Endothelial cell of umbilical vein (primary cell): ENCODE data around the gene CTIF. TPM values are rescaled to one million over a fixed set of nuclear protein-coding genes. Genes with fewer than 3 reads are reported as not detected.
A peak's percentile ranks its signal among the peaks of the same experiment; 100 is the strongest.

Source experiments
- BruUV-seq: library from RNA; stranded (reverse); fragments of 400-500 nt; replicated peaks from 2 replicates; lab custom pipeline; 2021; lab: Mats Ljungman, UMichigan
- CTCF ChIA-PET: fragments of 300-600, 350-600 bp; sonication (Branson Sonifier 250); formaldehyde crosslinking; loops from one replicate; lab custom pipeline; 2021; ENCODE audit warnings: antibody characterized with exemption, inconsistent platforms; lab: Charles Lee
- POLR2A ChIA-PET: fragments of 300-600, 350-600 bp; sonication (Branson Sonifier 250); formaldehyde crosslinking; loops from one replicate; lab custom pipeline; 2021; ENCODE audit warnings: antibody characterized with exemption, inconsistent platforms; lab: Charles Lee
- DNase-seq: peaks from one replicate; pipeline ENCODE4 v3.0.0-alpha.2; 2011; ENCODE audit warnings: low read depth, low spot score
- FAIRE-seq: peaks from 2 replicates; lab custom pipeline; 2011; peaks lifted over from hg19 to GRCh38; lab: Jason Lieb, UNC
- H2AFZ ChIP-seq: 2 replicates; pipeline ENCODE4 v1.6.0; 2012; ENCODE audit warnings: low read depth, low read length, control low read depth, inconsistent platforms
- H3K27ac ChIP-seq: 2 replicates; pipeline ENCODE4 v1.5.1; 2011; ENCODE audit warnings: low read depth, mild to moderate bottlenecking, control low read depth, low read length, moderate library complexity; ENCODE audit not compliant: insufficient read depth
- H3K27me3 ChIP-seq, 2 experiments: 2 replicates each; pipeline versions ENCODE4 v1.6.0 to v1.6.1; 2011; ENCODE audit warnings: low read length in 2 of 2, mixed read lengths in 1 of 2; ENCODE audit not compliant: control insufficient read depth in 2 of 2, insufficient read depth in 2 of 2
- H3K36me3 ChIP-seq, 2 experiments: 2 replicates in 1 of 2; 3 replicates in 1 of 2; pipeline ENCODE4 v1.5.1; 2011; ENCODE audit warnings: low read length in 2 of 2, mild to moderate bottlenecking in 1 of 2, moderate library complexity in 1 of 2; ENCODE audit not compliant: control insufficient read depth in 2 of 2, insufficient read depth in 2 of 2; ENCODE audit errors: extremely low read depth in 1 of 2
- H3K4me1 ChIP-seq: 3 replicates; pipeline ENCODE4 v1.5.1; 2011; ENCODE audit warnings: mild to moderate bottlenecking, low read length; ENCODE audit not compliant: control insufficient read depth, insufficient read depth; ENCODE audit errors: extremely low read depth
- H3K4me2 ChIP-seq: 2 replicates; pipeline ENCODE4 v1.6.1; 2011; ENCODE audit warnings: low read length, control low read depth, mixed read lengths; ENCODE audit not compliant: insufficient read depth
- H3K4me3 ChIP-seq, 3 experiments: fragments of 200-600 bp in 1 of 3; sonication (generic), shearing (Covaris generic) in 1 of 3; replicated peaks in 1 of 3; 2 replicates each; pipeline ENCODE4 v1.5.1; 2011 to 2016; ENCODE audit warnings: control low read depth in 3 of 3, low read length in 3 of 3, mild to moderate bottlenecking in 2 of 3, inconsistent platforms in 1 of 3, low read depth in 1 of 3, moderate library complexity in 1 of 3; ENCODE audit not compliant: insufficient read depth in 1 of 3
- H3K79me2 ChIP-seq: 2 replicates; pipeline ENCODE4 v1.6.0; 2012; ENCODE audit warnings: low read length, inconsistent platforms; ENCODE audit not compliant: control insufficient read depth, insufficient read depth
- H3K9ac ChIP-seq: replicated peaks from 2 replicates; pipeline ENCODE3; 2011; ENCODE audit warnings: low read length, control low read depth; ENCODE audit not compliant: insufficient read depth; ENCODE audit errors: extremely low read depth
- H3K9me1 ChIP-seq: replicated peaks from 3 replicates; pipeline ENCODE4 v1.6.0; 2011; ENCODE audit warnings: mild to moderate bottlenecking, low read length; ENCODE audit not compliant: control insufficient read depth, insufficient read depth; ENCODE audit errors: extremely low read depth
- H3K9me3 ChIP-seq: replicated peaks from 2 replicates; pipeline ENCODE4 v1.5.1; 2012; ENCODE audit warnings: low read length, inconsistent platforms; ENCODE audit not compliant: control insufficient read depth, insufficient read depth
- H4K20me1 ChIP-seq: replicated peaks from 2 replicates; pipeline ENCODE3; 2011; ENCODE audit warnings: mild to moderate bottlenecking, low read length; ENCODE audit not compliant: control insufficient read depth, insufficient read depth; ENCODE audit errors: extremely low read depth
- JUN ChIP-seq: IDR thresholded peaks from 2 replicates; pipeline ENCODE4 v1.6.1; 2011; ENCODE audit warnings: borderline replicate concordance, low read depth; ENCODE audit not compliant: insufficient read length, insufficient read depth
- dilution Hi-C: fragments of 300-500 bp; cut with MboI; formaldehyde crosslinking; loops from one replicate; pipeline ENCODE4 v1.15.0; 2019; ENCODE audit warnings: low sequenced_read_pairs; ENCODE audit not compliant: extremely low pct_ligation_motif_present
- intact Hi-C: fragments of 100-400 bp; cut with micrococcal nuclease; formaldehyde crosslinking; loops from one replicate; pipeline ENCODE4 v1.10.0; 2022
- polyA plus RNA-seq, 4 experiments: library from polyadenylated mRNA; depleted of rRNA in 3 of 4; stranded (reverse) in 3 of 4; unstranded in 1 of 4; fragments of >200 nt; gene quantifications; 2 replicates each; pipeline versions ENCODE4 v1.2.1 to v1.2.3, GENCODE V29; 2011 to 2012; ENCODE audit warnings: missing spikeins in 1 of 4
- total RNA-seq: library from RNA; stranded (reverse); gene quantifications from 2 replicates; pipeline ENCODE4 v1.2.3, GENCODE V29; 2021
- TF ChIP-seq, protein P1 (sequence below), 2 donors: IDR thresholded peaks; 1 replicate in 1 of 2; 2 replicates in 1 of 2; pipeline ENCODE4 v1.5.1; 2011; ENCODE audit warnings: low read length in 2 of 2, mild to moderate bottlenecking in 2 of 2, moderate library complexity in 2 of 2, control low read depth in 1 of 2, inconsistent platforms in 1 of 2, low read depth in 1 of 2; ENCODE audit not compliant: insufficient read depth in 1 of 2; ENCODE audit errors: extremely low read depth in 1 of 2

Gene CTIF
- total and polyA plus RNA-seq, 2 donors (not counting 3 experiments of a cell fraction or from before 2014, with no cell fraction given), result 20.9 to 57.7 TPM

DNA sequence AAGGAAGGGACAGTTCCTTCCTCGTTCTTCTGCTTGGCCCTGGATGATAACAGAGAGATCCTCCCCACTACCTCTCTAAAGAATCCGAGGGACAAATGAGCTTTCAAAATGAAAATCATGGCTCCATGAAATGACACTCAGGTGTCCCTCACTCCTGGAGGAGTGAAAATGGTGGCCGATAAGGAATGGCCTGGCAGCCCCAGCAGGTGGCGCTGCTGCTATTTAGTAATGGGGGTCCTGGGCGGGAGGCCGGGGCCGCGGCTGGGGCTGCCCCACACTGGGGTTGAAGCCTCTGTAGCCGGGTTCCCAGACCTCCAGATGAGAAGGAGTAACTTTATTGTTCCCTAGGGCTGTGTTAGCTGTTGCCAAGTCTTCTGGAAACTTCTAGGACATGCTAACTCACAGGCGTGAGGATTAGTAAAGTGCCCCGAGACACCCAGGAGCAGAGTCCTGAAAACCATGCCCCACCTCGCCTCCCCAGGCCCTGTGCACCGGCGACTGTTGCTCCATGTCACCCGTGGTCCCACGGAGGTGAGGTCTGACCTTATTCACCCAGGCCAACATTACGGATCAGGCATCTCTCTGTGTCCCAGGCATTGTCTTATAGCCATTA lies 138.0 kb downstream of the CTIF start:
- DNase-seq, result peak; percentile 47
- no TSS peak for BruUV-seq
- H3K4me3 ChIP-seq, result no peak overlapping the region
- H3K79me2 ChIP-seq, result no peaks in the 10 kb centered on the region
- ChIA-PET POLR2A (no interaction called here), CTCF (interaction anchor here (0.6 to 6.1 kb wide), 7 partner anchors 11 to 772 kb away, joined by 3 to 56 read pairs (median 3); no protein-coding TSS in a partner anchor)
- no peaks in the 10 kb centered on the region for H3K27me3 ChIP-seq
- dilution Hi-C loops (no loop called here), intact Hi-C loops (loop anchor here (1.0 to 5.0 kb wide), 2 partner anchors 100 to 345 kb away; no protein-coding TSS in a partner anchor)
- FAIRE-seq, result peak; percentile 54
- H3K27ac ChIP-seq, result no peak overlapping the region
- no peak overlapping the region for H3K4me2 ChIP-seq
- no peaks in the 10 kb centered on the region for H3K36me3 ChIP-seq
- no peak overlapping the region for H2AFZ ChIP-seq
- TF ChIP-seq JUN, result no peak
- TF ChIP-seq, protein P1, sequence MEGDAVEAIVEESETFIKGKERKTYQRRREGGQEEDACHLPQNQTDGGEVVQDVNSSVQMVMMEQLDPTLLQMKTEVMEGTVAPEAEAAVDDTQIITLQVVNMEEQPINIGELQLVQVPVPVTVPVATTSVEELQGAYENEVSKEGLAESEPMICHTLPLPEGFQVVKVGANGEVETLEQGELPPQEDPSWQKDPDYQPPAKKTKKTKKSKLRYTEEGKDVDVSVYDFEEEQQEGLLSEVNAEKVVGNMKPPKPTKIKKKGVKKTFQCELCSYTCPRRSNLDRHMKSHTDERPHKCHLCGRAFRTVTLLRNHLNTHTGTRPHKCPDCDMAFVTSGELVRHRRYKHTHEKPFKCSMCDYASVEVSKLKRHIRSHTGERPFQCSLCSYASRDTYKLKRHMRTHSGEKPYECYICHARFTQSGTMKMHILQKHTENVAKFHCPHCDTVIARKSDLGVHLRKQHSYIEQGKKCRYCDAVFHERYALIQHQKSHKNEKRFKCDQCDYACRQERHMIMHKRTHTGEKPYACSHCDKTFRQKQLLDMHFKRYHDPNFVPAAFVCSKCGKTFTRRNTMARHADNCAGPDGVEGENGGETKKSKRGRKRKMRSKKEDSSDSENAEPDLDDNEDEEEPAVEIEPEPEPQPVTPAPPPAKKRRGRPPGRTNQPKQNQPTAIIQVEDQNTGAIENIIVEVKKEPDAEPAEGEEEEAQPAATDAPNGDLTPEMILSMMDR (IDR thresholded peaks at IDR 0.05; ENCODE audit: extremely low read depth in 1 of 2, insufficient read depth in 1 of 2, low read depth in 1 of 2, low read length in 2 of 2), result peak; percentile 73 to 83
- H3K9me1 ChIP-seq, result no peaks in the 10 kb centered on the region
- H3K9ac ChIP-seq, result no peak overlapping the region
- H3K4me1 ChIP-seq, result peaks cover 17% of the 10 kb centered on the region
- H4K20me1 ChIP-seq, result no peaks in the 10 kb centered on the region
- H3K9me3 ChIP-seq, result no peaks in the 10 kb centered on the region
